ENCODE data around the gene SKA1.

- TF ChIP-seq FOXP1 (IDR thresholded peaks at IDR 0.05) (no peak), FOXP1 (CRISPR knock-in tag; IDR thresholded peaks at IDR 0.05) (no peak), JUND (CRISPR knock-in tag; IDR thresholded peaks at IDR 0.05) (no peak), CTCF (CRISPR knock-in tag; IDR thresholded peaks at IDR 0.05) (no peak), ZSCAN30 (CRISPR knock-in tag; IDR thresholded peaks at IDR 0.05) (no peak), YY1 (IDR thresholded peaks at IDR 0.05; ENCODE audit: insufficient read depth, insufficient replicate concordance, low read depth, low read length) (no peak), TBL1XR1 (IDR thresholded peaks at IDR 0.05; ENCODE audit: borderline replicate concordance, low read length, partially characterized antibody) (no peak), ZNF629 (CRISPR knock-in tag; conservative IDR thresholded peaks at IDR 0.05) (no peak), CHD4 (IDR thresholded peaks at IDR 0.05; ENCODE audit: borderline replicate concordance, low read length) (no peak), EZH2 (conservative IDR thresholded peaks at IDR 0.05; ENCODE audit: low read depth, low read length) (no peak), EP300 (IDR thresholded peaks at IDR 0.05; ENCODE audit: low read depth in 2 of 2, low read length in 2 of 2) (no peak), EP300 (CRISPR knock-in tag; IDR thresholded peaks at IDR 0.05; ENCODE audit: borderline replicate concordance) (no peak), ZNF639 (CRISPR knock-in tag; conservative IDR thresholded peaks at IDR 0.05) (no peak), CC2D1A (CRISPR knock-in tag; IDR thresholded peaks at IDR 0.05) (no peak)
Measured at GRCh38 chr18:50369672-50370071, 5.2 kb upstream of the SKA1 start.
